ENCODE results near the gene OXER1.

DNA sequence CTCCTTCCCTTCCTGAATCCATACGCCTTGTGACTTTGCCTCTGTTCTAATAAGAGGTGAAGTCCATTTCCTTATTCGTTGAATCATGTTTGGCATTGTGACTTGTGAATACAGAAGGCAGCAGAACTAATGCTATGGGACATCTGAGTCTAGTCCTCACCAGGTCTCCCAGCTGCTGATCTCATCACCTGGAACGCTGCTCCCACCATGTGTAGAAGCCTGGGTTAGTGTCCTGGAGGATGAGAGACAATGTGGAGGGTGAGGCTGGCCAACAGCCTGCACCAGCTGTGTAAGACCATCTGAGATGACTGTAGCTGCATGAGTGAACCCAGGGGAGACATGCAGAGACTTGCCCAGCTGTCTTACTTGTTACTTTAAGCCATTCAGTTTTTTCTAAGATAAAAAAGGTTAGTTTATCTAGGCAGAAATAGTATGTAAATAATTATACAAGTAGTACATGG lies 31.9 kb upstream of the OXER1 start:
- TF ChIP-seq, protein P1, sequence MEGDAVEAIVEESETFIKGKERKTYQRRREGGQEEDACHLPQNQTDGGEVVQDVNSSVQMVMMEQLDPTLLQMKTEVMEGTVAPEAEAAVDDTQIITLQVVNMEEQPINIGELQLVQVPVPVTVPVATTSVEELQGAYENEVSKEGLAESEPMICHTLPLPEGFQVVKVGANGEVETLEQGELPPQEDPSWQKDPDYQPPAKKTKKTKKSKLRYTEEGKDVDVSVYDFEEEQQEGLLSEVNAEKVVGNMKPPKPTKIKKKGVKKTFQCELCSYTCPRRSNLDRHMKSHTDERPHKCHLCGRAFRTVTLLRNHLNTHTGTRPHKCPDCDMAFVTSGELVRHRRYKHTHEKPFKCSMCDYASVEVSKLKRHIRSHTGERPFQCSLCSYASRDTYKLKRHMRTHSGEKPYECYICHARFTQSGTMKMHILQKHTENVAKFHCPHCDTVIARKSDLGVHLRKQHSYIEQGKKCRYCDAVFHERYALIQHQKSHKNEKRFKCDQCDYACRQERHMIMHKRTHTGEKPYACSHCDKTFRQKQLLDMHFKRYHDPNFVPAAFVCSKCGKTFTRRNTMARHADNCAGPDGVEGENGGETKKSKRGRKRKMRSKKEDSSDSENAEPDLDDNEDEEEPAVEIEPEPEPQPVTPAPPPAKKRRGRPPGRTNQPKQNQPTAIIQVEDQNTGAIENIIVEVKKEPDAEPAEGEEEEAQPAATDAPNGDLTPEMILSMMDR (IDR thresholded peaks at IDR 0.05) = no peak
- no peak for TF ChIP-seq EZH2phosphoT487 (IDR thresholded peaks at IDR 0.05)
